ENCODE measurements around the gene CD81.

Gene CD81

DNA sequence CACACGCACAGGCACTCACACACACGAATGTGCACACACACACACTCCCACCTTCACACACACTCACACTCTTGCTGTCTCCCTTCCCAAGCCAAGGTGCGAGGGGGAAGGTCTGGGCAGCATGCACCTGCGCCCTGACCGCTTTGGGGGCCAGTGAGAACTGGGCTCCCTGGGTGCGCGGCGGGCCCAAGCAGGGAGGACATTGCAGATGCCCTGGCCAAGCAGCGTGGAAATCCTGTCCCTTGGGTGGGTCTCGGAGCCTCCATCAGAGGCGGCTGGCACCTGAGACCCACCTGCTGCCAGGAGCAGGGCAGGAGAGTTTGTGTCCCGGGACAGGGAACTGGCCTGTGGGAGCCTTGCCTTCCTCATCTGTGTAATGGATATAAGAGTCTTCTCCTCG lies 3.3 kb downstream of the CD81 start:
- TF ChIP-seq, protein P1, sequence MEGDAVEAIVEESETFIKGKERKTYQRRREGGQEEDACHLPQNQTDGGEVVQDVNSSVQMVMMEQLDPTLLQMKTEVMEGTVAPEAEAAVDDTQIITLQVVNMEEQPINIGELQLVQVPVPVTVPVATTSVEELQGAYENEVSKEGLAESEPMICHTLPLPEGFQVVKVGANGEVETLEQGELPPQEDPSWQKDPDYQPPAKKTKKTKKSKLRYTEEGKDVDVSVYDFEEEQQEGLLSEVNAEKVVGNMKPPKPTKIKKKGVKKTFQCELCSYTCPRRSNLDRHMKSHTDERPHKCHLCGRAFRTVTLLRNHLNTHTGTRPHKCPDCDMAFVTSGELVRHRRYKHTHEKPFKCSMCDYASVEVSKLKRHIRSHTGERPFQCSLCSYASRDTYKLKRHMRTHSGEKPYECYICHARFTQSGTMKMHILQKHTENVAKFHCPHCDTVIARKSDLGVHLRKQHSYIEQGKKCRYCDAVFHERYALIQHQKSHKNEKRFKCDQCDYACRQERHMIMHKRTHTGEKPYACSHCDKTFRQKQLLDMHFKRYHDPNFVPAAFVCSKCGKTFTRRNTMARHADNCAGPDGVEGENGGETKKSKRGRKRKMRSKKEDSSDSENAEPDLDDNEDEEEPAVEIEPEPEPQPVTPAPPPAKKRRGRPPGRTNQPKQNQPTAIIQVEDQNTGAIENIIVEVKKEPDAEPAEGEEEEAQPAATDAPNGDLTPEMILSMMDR (IDR thresholded peaks at IDR 0.05; ENCODE audit: low read depth, low read length) = no peak
- H3K4me3 ChIP-seq (ENCODE audit: low read depth, low read length) = no peak overlapping the region

DNA sequence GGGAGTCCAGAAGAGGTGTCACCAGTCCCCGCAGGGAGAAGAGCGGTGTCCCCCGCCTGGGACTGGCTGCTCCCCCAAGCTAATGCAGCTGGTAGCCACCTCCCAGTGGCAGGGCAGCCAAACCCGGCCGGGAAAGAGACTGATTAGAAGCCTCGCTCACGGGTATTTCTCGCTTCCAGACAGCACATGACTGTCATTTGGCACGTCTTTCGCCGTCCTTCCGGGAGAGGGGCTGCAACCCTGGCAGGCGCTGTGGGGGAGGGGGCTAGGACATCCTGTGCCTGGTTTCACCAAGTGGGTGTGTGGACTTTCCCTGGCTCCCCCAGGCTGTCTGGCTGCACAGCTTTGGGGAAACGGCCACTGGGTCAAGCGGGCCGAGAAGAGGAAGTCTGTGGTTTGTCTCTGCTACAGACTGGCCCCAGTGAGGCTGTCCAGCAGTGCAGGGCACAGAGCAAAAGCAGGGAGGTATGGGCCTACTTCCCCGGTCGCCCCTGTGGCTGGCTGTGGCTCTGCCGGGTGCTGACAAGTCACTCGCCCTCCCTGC lies 3.8 kb downstream of the CD81 start:
- TF ChIP-seq, protein P1 (IDR thresholded peaks at IDR 0.05; ENCODE audit: low read depth, low read length) = no peak

DNA sequence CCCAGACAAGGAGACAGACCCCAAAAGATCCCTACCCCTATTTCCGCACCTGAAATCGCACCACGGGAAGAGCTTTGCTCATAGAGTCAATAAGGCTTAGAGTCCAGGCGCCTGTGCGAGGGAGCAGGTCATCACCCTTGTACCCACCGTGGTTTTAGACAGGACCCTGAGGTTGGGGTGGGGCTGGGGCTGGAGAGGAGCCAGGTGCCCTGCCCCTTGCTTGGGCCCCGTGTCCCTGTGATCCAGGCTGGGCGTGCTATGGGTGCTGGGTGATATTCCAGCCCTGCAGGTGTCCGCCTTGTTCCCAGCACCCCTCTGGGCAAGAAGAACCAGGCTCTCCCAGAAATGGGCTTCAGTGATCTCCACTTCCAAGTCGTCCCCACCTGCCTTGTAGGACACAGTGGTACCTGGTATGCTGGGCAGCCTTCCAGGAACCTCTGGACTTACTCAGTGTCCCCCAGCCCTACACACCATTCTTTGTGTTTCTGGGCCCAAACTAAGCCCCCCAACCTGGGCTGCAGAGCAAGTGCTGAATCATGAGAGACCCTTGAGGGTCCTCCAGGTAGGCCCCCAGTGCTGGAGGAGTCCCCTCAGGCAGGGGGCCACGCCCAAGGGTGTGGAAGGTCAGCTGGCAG lies 4.5 kb downstream of the CD81 start:
- H3K4me3 ChIP-seq (ENCODE audit: low read depth, low read length) = no peak overlapping the region
- TF ChIP-seq, protein P1 (IDR thresholded peaks at IDR 0.05; ENCODE audit: low read depth, low read length) = no peak

More for the DNA sequence above, 3.8 kb downstream of the CD81 start:
- H3K4me3 ChIP-seq (ENCODE audit: low read depth, low read length) = no peak overlapping the region

DNA sequence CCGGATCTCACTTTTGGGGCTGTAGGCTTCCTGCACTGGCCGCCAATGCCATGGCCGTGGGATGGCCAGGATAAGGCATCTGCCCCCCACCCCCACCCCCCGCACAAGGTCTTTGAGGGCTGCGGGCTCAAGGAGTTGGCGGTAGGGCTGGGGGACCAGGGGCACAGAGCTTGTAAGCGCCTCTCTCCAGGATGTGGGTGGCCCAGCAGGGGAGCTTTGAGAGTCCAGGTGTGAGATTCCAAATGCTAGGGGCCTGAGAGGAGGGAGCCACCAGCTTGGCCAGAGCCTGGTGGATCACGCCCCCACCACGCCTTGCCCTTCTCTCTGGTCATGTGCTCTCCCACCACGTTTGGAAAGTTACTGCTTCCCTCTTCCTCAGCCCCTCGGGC lies 5.0 kb downstream of the CD81 start:
- H3K4me3 ChIP-seq (ENCODE audit: low read depth, low read length) = no peak overlapping the region
- TF ChIP-seq, protein P1 (IDR thresholded peaks at IDR 0.05; ENCODE audit: low read depth, low read length) = no peak

DNA sequence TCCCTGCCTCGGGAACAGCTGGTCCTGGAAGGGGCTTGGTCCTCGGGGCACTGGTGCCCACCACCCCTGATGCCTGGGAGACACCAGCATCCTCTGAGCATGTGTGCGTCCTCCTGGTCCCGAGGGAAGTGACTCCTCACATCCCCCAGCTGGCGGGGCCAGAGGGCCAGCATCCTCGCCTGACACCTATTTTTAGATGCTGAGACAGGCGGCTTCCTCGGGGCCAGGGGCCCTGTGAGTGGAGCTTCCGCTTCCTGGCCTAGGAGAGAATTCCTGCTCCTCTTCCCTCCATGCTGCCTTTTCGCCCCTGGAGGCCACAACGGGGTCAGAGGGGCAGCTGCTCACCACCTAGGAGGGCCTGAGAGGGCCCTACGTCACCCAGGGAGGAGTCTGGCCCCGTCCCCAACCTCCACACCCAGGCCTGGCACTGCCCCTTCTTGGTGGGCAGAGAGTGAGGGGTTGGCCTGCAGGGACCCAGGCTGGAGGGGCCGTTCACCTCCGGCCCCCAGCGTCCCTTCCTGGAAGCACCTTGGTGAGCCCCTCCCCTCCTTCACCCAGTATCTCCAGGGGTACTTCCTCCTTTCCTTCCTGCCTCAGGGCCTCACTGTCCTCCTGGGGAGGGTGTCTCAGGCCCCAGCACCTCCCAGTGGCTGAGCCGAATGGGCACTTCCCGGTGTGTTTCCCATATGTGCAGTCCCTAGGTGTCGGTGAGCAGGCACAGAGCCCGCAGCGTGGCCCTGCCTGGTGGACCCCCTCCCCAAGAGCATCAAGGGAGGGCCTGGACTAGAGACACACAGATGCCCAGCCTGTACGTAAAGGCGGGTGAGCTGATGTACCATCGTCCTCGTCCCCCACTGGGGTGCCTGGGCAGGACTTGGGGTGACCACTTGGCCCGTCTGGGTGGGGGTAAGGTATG lies 6.1 kb downstream of the CD81 start:
- no peak overlapping the region for H3K4me3 ChIP-seq (ENCODE audit: low read depth, low read length)
- TF ChIP-seq, protein P1 (IDR thresholded peaks at IDR 0.05; ENCODE audit: low read depth, low read length) = 0 out of 2 replicates have a peak, but pooled peaks have one; percentile 6

DNA sequence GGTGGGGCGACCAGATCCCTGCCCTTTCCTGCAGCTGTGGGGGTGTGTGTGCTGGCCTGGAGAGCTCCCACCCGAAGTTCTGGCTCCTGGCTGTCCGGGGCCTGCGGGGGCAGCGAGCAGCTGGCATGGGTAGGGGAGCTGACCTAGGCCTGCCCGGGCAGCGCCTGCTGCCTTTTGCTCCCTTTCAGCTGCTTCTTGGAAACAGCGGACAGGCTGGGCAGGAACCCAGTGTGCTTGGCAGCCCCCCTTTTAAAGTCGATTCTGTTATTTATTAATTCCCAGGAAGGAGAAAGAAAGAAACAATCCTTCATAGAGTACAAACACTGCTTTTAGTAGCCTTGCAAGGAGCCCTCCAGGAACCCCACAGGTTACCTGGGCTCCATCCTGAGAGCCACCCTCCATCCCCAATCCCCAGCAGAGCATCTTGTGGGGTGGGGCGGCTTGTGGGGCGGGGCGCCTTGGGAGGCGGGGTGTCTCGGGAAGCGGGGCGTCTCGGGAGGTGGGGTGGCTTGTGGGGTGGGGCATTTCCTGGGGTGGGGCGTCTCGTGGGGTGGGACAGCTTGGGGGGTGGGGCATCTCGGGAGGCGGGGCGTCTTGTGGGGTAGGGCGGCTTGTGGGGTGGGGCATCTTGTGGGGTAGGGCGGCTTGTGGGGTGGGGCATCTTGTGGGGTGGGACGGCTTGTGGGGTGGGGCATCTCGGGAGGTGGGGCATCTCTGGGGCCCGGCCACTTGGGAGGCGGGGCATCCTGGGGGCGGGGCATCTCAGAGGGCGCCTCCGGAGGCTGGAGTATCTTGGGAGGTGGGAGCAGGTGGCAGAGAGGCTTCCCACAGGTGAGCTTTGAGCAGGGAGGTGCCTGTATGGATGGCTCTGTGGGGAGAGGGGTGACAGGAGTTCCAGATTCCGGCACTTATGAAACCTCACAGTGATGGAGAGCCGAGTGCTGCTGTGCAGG lies 7.0 kb downstream of the CD81 start:
- no peak overlapping the region for H3K4me3 ChIP-seq (ENCODE audit: low read depth, low read length)
- TF ChIP-seq, protein P1 (IDR thresholded peaks at IDR 0.05; ENCODE audit: low read depth, low read length) = no peak

All from WI38 (cell line).